Measurements from ENCODE around the gene C9.
"Not testable (repeated sequence)": the region's sequence is repeated elsewhere in the genome, so short reads cannot be mapped to it uniquely, and the experiment has no call there.

Gene C9

GRCh38 chr5:39364367-39364766, at the start of gene C9:
C9 (minus strand) TSS chr5:39364495; CDS start chr5:39364464, 31 bp downstream.
- no peak for DNase-seq (ENCODE audit: low read depth in 1 of 2, low spot score in 1 of 2)

DNA sequence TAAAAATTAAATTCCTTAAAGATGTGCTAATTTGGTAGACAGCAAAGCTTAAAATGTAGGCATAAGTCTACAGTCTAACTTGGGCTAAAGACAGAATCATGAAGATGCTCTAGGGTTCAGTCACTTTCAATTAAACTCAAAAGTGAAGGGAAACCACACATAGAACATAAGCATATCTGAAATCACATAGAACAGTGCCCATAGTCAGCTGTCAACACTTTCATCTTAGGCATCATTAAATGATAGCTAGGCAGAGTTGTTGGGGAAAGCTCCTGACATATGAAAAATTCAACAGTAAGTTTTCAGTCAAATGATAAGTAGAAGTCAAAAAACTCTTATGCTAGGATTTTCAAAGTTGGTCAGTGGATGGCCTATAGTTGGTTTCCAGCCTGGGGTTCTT, 49.5 kb upstream of the C9 start:
- no peak for DNase-seq (ENCODE audit: low read depth in 1 of 2, low spot score in 1 of 2)

- no peak for DNase-seq (ENCODE audit: low read depth in 1 of 2, low spot score in 1 of 2)
Measured at GRCh38 chr5:39412721-39413394, 48.6 kb upstream of the C9 start.

DNA sequence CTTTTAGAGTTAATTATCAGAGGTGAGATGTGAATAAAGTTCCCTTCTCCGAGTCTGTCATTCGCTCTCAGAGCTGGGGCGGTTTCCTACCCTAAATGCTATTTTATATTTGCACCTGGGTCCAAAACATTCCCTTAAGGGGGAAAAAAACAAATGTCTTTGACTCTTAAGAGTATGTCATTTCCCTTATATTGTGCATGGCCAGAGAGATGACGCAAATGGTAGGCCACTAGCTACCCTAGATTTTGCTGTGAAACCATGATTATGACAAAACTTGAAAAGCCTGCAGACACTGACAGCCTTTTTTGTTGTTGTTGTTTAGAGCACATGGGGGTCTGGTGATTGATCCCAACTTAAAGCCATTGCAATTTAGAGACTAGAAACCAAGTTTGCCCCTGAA, 47.7 kb upstream of the C9 start:
- no peak for DNase-seq (ENCODE audit: low read depth in 1 of 2, low spot score in 1 of 2)

DNA sequence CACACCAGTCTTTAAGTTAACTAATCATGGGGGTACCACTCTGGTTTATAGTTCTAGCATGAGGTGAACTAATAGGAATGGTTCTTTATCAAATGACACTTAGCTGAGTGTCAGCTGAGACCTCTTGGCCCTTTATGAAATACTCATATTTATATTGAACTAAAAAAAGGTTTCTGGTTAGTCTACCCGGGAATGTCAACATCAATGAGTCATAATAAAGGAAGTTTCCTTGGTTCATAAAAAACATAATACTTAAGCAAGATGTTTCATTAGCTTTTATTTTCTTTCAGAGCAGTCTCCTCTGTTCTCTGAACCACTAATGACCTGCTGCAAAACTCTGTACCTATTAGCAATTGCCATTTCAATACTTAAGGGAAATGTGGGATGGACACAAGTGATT, 46.8 kb upstream of the C9 start:
- DNase-seq (ENCODE audit: low read depth in 1 of 2, low spot score in 1 of 2): no peak

DNA sequence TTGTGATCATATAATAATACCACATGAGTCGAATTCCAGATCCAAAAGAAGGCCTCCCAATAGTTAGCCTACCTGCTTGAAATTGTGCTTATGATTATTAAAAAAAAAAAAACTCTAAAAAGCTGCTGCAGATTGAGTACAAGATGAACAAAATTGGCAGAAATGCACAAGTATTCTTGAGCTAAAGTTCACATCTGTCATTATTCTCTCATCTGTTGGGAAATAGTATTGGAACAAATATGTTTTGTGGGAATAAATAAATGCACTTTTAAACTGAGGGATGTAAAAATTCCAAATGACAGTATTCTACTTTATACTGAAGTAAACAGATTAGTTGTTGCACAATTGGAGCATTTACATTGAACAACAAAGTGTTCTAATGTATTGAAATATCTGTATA, 44.7 kb upstream of the C9 start:
- DNase-seq (ENCODE audit: low read depth in 1 of 2, low spot score in 1 of 2): no peak

- DNase-seq (ENCODE audit: low read depth in 1 of 2, low spot score in 1 of 2): no peak
Measured at GRCh38 chr5:39405083-39405843, 41.0 kb upstream of the C9 start.

GRCh38 chr5:39403761-39404160, 39.5 kb upstream of the C9 start:
- DNase-seq (ENCODE audit: low read depth in 1 of 2, low spot score in 1 of 2): not testable (repeated sequence)

DNA sequence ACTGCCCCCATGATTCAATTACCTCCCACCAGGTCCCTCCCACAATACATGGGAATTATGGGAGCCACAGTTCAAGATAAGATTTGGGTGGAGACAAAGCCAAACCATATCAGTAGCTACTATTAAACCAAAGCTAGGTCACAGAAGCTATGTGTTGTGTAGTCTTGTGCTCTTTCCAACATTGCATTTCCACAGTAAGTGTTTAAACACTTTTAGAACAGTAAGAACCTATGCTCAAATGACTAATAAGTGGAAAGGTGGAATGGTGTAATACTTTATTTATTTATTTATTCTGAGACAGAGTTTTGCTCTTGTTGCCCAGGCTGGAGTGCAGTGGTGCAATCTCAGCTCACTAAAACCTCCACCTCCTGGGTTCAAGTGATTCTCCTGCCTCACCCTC, 37.8 kb upstream of the C9 start:
- not testable (repeated sequence) for DNase-seq (ENCODE audit: low read depth in 1 of 2, low spot score in 1 of 2)

DNA sequence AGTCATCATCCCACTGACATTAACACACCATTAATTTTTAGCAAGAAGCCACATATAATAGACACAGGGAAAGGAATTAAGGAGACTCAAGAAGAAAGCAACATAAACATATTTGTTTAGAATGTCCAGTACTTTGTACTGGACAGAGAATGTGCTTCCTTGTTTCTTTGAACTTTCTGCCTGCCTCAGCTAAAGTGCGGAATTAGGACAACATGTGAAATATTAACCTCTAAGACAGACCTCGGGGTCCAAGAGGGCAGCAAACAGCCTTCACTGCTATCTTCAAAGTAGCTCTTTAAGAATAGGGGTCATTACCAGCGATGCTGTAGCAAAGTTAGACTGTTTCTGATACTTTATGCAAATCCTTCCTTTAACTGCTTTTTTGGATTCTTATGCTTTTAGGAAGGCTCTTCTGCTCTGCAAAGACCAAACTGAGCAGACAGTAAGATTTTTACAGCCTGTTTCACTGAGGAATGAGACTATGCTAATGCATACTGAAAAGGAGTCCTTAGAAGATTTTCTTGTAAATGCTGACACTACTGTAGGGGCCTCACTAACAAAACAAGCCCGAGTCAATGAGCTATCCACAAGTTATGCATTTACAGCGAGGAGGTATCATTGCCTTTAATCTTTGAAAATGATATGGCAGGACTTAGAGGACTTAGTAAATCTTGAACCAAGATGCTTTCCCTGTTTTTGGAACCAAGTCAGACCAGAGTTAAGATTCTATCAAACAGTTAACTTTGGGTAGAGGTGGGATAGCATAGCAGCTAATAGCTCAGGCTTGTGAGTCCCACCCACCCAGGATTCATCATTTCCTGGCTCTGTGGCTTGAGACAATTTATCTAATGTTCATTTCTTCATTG, 36.7 kb upstream of the C9 start:
- no peak for DNase-seq (ENCODE audit: low read depth in 1 of 2, low spot score in 1 of 2)

DNA sequence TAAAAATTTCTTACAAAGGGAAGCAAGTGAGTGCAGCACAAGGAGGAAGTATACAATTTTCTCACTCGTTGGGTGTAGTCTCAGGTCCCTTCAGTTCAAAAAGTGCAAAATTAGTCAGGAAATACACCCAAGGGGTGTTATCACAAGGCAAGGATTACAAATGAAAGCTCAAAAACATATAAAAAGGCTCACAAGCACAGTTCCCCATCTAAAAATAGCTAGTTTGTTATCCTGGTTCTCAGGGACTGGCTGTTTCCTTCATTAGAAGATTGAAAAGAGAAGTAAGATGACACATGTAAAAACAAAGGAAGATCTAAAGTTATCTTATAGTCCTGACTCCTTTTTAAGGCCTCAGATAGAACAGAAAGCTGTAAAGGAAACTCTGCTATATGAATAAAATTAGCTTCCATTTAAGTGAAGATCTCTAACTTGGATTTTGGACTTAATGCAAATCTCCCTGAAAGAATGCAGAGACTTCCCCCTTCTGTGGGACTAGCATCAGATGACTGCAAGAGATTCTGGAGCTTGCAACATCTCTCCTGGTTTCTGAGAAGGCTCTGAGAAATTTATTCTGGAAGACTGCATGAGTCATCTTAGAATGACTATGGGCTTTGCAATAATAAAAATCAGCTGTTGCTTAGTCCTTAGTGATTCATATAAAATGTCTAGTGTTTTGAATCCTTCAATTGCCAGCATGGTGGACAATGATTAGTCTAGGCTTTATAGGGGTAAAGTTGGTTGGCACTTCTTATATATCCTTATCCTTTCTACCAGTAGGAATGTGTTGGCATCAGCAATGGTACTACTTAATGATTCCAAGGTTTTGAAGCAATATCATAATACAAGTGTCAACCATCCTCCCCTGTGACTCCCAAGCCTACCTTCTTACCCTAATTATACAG, 35.1 kb upstream of the C9 start:
- DNase-seq (ENCODE audit: low read depth in 1 of 2, low spot score in 1 of 2): no peak

DNA sequence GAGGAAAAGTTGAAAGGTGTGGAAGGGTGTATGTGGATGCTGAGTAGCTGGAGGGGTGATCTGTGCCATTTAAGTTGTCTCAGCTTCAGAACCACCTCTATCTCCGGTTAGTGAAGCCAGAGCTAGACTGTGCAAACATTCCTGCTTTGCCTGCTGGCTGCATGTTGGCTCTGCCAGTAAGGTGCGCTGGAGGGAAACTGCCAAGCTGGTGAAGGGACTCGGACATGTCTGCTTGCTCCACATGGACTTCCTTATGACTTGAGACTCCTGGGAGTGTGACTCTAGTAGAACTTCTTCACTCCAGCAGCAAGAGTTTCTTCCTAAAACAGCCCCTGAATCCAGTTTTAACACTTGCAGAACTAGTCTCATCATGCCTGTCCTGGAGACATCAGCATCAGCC, 32.5 kb upstream of the C9 start:
- DNase-seq (ENCODE audit: low read depth in 1 of 2, low spot score in 1 of 2): no peak

- no peak for DNase-seq (ENCODE audit: low read depth in 1 of 2, low spot score in 1 of 2)
Measured at GRCh38 chr5:39395521-39395920, 31.2 kb upstream of the C9 start.

DNA sequence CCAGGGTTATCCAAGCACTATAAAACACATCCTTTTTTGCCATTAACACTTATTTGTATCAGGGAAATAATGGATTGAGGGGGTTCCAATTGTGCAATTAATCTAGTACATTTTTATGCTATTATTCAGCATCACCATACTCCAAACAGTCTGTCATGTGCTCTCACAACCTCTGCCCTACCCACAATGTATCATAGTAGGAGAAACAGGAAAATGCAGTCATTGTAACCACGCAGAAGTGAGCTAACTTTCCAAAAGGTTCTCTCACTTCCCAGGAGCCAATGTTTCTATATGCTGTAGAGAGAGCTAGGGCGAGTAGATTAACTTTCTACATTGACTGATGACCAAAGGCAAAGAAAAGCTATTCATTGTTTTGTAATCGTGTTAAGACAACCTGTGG, 30.7 kb upstream of the C9 start:
- no peak for DNase-seq (ENCODE audit: low read depth in 1 of 2, low spot score in 1 of 2)

DNA sequence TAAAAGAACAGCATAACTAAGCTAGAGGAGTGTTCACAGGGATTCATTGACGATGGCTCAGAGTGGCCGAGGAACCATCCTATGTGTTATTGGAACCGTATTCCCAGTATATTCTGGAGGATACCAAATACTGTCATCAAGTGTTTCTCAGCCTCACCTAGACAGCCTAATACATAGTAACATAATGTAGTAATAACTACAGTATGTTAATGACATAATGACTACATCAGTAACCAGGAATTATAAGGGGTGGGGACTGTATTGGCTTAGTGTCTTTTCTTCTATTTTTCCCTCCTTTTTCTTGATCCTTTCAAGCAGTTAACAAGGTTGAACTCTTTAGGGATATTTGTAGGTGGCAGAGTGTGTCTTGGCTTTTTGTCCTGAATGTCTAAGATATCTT, 26.6 kb upstream of the C9 start:
- no peak for DNase-seq (ENCODE audit: low read depth in 1 of 2, low spot score in 1 of 2)

GRCh38 chr5:39387293-39387692, 23.0 kb upstream of the C9 start:
- DNase-seq (ENCODE audit: low read depth in 1 of 2, low spot score in 1 of 2): no peak

- DNase-seq (ENCODE audit: low read depth in 1 of 2, low spot score in 1 of 2): no peak
Measured at GRCh38 chr5:39384271-39384670, 20.0 kb upstream of the C9 start.

DNA sequence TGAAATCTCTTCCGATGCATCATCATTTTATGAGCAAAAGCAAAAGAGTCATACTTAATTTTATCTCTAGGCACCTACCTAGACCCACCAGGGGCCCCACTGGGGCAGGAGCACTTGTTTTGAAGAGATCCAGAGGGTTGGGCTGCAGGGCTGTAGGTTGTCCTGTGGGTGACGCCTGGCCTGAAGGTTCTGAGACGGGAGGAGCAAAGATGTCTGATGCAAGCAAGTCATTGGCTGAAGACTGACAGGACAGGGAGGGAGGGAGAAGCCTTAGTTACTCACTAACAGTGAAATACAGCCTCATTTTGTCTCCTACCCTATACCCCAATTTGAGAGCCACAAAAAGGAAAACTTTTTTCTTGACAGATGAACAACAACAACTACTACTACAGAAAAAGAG, 17.1 kb upstream of the C9 start:
- no peak for DNase-seq (ENCODE audit: low read depth in 1 of 2, low spot score in 1 of 2)

GRCh38 chr5:39379693-39380092, 15.4 kb upstream of the C9 start:
- DNase-seq (ENCODE audit: low read depth in 1 of 2, low spot score in 1 of 2): no peak

DNA sequence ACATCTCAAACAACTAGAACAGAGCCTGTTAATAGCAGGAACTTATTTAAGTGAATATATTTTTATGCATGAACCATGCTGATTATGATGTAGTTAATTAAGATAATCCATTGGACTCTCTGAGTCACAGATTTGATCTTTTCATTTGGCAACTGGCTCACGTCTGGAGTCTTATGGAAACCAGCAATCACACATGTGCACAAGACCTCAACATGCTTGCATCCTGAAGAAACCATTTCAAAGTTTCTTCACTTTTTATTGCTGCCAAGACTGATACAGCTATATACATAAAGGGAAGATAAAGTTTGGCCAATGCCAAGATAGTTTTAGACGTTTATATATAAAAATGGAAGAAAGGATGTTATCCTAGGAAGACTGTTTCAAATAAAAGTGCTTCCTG, 13.3 kb upstream of the C9 start:
- DNase-seq (ENCODE audit: low read depth in 1 of 2, low spot score in 1 of 2): no peak

- DNase-seq (ENCODE audit: low read depth in 1 of 2, low spot score in 1 of 2): peak in 1 of 2 donors; percentile 32
Measured at GRCh38 chr5:39376293-39376714, 12.0 kb upstream of the C9 start.

All from activated CD4-positive, alpha-beta T cell treated with anti-CD3 and anti-CD28 coated beads, Interleukin-2, amount 50 U/mL, for 24 hours (primary cell).